Lower leg skin (tissue), 4 donors: ENCODE results near the gene R3HDM4. TPM values are rescaled to one million over a fixed set of nuclear protein-coding genes. Genes with fewer than 3 reads are reported as not detected.

Experiments
- DNase-seq, 2 donors: peaks; one replicate each; pipeline ENCODE4 v3.0.0-alpha.2; 2019; ENCODE audit warnings: low spot score in 2 of 2
- H3K4me3 ChIP-seq: fragments of 200-600 bp; sonication (generic); 2 replicates; pipeline ENCODE4 v1.5.1; 2017; ENCODE audit warnings: mild to moderate bottlenecking, low read depth; ENCODE audit not compliant: poor library complexity, severe bottlenecking
- CTCF ChIP-seq, 3 donors: fragments of 450-650 bp; IDR thresholded peaks; one replicate each; pipeline ENCODE4 v1.5.1; 2016; ENCODE audit warnings: antibody characterized with exemption in 3 of 3, mild to moderate bottlenecking in 3 of 3, moderate library complexity in 2 of 3
- POLR2A ChIP-seq, 2 donors: fragments of 450-650 bp; IDR thresholded peaks; one replicate each; pipeline ENCODE4 v1.6.1; 2016 to 2017; ENCODE audit warnings: antibody characterized with exemption in 2 of 2, mild to moderate bottlenecking in 1 of 2, moderate library complexity in 1 of 2
- WGBS, 2 donors: methylation state at CpG; one replicate each; pipeline ENCODE4 v1.1.5; 2018; 5-methylcytosine and 5-hydroxymethylcytosine counted together
- intact Hi-C: fragments of 100-400 bp; cut with DNase I; formaldehyde crosslinking; loops from one replicate; pipeline ENCODE4 v1.15.0; 2023; ENCODE audit warnings: low total_unique reads
- total RNA-seq, 4 donors: library from RNA; depleted of rRNA; stranded (reverse); fragments of >200 nt; gene quantifications; one replicate each; pipeline ENCODE4 v1.1.0, GENCODE V29; 2016

Gene R3HDM4
- total RNA-seq, 4 donors from 2014 or later, result 58.1 to 75.6 (median 65.8) TPM

- intact Hi-C loops, result no loop called here
- peak; percentile 73 to 97 for DNase-seq
- TF ChIP-seq POLR2A (IDR thresholded peaks at IDR 0.05) (no peak), CTCF (IDR thresholded peaks at IDR 0.05) (no peak)
- WGBS, 2 donors, result 0 to 2% methylated on average over 27 to 35 of the region's 97 CpGs
- peak within 1 kb of the TSS; percentile 83 for H3K4me3 ChIP-seq
Observed at GRCh38 chr19:925526-926322, 12.7 kb upstream of the R3HDM4 start, which contains the start of gene ARID3A. Gene ARID3A, plus strand, starts transcription at chr19:926035. Its CDS starts 3,494 bp downstream, at chr19:929529.

GRCh38 chr19:925087-925525 is 12.1 kb upstream of the R3HDM4 start:
- no peak for DNase-seq
- TF ChIP-seq CTCF (IDR thresholded peaks at IDR 0.05) (no peak), POLR2A (IDR thresholded peaks at IDR 0.05) (no peak)
- H3K4me3 ChIP-seq, result peak overlapping the region; percentile 83
- intact Hi-C loops, result no loop called here
- WGBS, 2 donors, result 1% methylated on average over 22 to 25 of the region's 39 CpGs

GRCh38 chr19:924553-925086 is 11.6 kb upstream of the R3HDM4 start:
- 8 to 10% methylated on average over 31 of the region's 31 CpGs for WGBS, 2 donors
- H3K4me3 ChIP-seq, result peak overlapping the region; percentile 83
- no peak for TF ChIP-seq POLR2A (IDR thresholded peaks at IDR 0.05)
- intact Hi-C loops, result no loop called here
- no peak for DNase-seq

GRCh38 chr19:920051-920864 is 7.2 kb upstream of the R3HDM4 start:
- no peak for DNase-seq
- H3K4me3 ChIP-seq, result no peak overlapping the region
- TF ChIP-seq POLR2A (IDR thresholded peaks at IDR 0.05) (no peak), CTCF (IDR thresholded peaks at IDR 0.05) (no peak)
- intact Hi-C loops, result loop anchor here (2.0 kb wide), 1 partner anchor 61 kb away; the partner anchor contains the start of gene CFD
- WGBS, 2 donors, result 0 to 1% methylated on average over 7 to 71 of the region's 84 CpGs

- DNase-seq, result no peak
- H3K4me3 ChIP-seq, result no peak overlapping the region
- TF ChIP-seq POLR2A (IDR thresholded peaks at IDR 0.05) (no peak), CTCF (IDR thresholded peaks at IDR 0.05) (no peak)
- WGBS, 2 donors, result 3 to 4% methylated on average over 19 to 59 of the region's 68 CpGs
- intact Hi-C loops, result loop anchor here (2.0 to 5.0 kb wide), 2 partner anchors 61 to 152 kb away; partner anchors contain the start of gene CFD
Observed at GRCh38 chr19:919199-920050, 6.4 kb upstream of the R3HDM4 start.
